PFSK-1 (cell line): ENCODE data around the gene CARD9.

Source experiments
- POLR2AphosphoS5 ChIP-seq: IDR thresholded peaks from 2 replicates; pipeline ENCODE4 v1.6.1; 2012; ENCODE audit warnings: low read depth, mild to moderate bottlenecking, control low read depth, low read length, moderate library complexity
- REST ChIP-seq, 2 experiments: IDR thresholded peaks; 2 replicates each; pipeline versions ENCODE4 v1.6.1 to v1.8.0; 2011 to 2012; ENCODE audit warnings: low read depth in 2 of 2, low read length in 2 of 2, control low read depth in 1 of 2, inconsistent platforms in 1 of 2, mild to moderate bottlenecking in 1 of 2, moderate library complexity in 1 of 2; ENCODE audit not compliant: insufficient read depth in 1 of 2
- TAF1 ChIP-seq: IDR thresholded peaks from 2 replicates; pipeline ENCODE4 v1.6.1; 2012; ENCODE audit warnings: low read length, control low read depth, borderline replicate concordance; ENCODE audit not compliant: insufficient read depth

- TF ChIP-seq POLR2AphosphoS5: no peak
- no peak for TF ChIP-seq REST (IDR thresholded peaks at IDR 0.05; ENCODE audit: insufficient read depth in 1 of 2, low read depth in 2 of 2, low read length in 2 of 2)
- TF ChIP-seq TAF1: no peak
These were observed 28.8 kb downstream of the CARD9 start for GRCh38 chr9:136344544-136345280.
